ENCODE data around the gene CLTB.

GRCh38 chr5:176412517-176413254, 3.7 kb downstream of the CLTB start:
- no peak for TF ChIP-seq REST (IDR thresholded peaks at IDR 0.05; ENCODE audit: insufficient read depth in 1 of 2, low read depth in 2 of 2, low read length in 2 of 2)
- TF ChIP-seq POLR2AphosphoS5 (IDR thresholded peaks at IDR 0.05; ENCODE audit: low read depth, low read length) = no peak
- TF ChIP-seq TAF1 (IDR thresholded peaks at IDR 0.05; ENCODE audit: borderline replicate concordance, insufficient read depth, low read length) = no peak
- TF ChIP-seq FOXP2 (optimal IDR thresholded peaks at IDR 0.05; ENCODE audit: borderline replicate concordance, extremely low read depth, extremely low read length, insufficient read depth) = no peak

All from PFSK-1 (cell line).